GM21619 (cell line): ENCODE measurements around the gene CD83.

Experiments
- ATAC-seq: cut with Tn5 transposase; IDR thresholded peaks from one replicate; pipeline ENCODE4 v1.9.1; 2021; ENCODE audit not compliant: unreplicated experiment

Gene CD83

DNA sequence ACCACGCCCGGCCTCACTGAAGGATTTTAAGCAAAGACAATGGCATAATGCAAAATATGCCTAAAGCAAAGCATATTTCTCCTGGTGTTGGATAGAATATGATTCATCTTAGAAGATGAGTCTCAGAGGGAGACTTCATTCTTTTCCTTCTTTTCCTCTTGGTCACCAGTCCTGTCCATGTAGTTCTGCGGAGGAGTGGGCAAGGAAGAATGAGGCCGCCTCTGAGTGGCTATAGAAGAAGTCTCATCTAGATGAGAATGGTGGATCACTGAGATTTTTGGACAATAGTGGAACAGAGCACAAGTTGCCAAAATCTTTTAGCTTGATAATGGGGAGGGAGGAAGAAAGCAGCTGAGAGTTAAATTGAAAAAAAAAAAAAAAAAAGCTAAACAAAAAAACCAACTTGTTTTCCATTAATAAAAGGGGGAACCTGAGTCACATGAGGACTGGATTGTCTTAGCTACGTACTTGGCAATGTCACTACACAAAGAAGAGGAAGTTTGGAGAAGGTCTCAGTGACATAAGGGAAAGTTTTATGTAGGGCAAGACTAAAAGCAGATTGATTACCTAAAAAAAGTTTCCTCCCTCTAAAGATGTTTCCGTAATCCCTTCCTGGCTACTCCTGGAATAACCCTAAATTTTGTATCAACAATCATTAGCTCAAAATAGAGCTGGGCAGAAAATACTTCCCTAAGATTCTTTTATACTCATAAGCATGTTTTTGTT lies 6.0 kb downstream of the CD83 start:
- ATAC-seq: no peak

DNA sequence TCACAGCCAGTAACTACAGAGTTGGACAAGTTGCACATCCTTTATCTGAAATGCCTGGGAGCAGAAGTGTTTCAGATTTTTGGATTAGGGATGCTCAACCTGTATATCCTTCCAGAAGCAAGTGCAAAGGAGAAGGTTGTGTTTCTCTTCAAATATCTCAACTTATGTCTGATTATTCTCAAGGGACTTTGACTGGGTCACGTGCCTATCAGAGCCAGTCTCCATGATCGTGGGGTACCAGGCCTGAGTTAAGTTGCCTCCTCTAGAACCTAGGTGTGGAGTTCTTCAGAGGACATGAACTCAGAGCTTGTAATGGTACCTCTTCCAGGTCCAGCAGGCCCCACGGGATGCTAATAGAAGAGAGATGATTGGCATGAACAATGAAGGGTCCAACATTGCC lies 7.8 kb downstream of the CD83 start:
- ATAC-seq: no peak

DNA sequence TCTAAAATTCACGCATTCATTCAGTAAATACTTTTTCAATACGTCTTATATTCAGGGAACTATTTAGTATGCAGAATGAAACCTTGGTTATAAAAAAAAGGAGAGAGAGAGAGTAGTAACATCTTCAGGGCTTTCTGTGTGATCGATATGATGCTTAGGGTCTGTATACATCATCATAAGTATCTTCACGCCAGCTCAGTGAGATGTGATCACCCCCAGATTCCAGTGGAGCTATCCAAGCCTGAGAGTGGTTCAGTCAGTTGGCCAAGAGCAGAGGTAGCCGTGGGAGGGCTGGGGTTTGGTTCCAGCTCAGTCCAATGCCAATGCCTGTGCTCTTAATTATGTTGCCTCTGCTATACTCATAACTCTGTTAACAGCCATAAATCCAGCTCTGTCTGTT lies 8.6 kb downstream of the CD83 start:
- no peak for ATAC-seq

DNA sequence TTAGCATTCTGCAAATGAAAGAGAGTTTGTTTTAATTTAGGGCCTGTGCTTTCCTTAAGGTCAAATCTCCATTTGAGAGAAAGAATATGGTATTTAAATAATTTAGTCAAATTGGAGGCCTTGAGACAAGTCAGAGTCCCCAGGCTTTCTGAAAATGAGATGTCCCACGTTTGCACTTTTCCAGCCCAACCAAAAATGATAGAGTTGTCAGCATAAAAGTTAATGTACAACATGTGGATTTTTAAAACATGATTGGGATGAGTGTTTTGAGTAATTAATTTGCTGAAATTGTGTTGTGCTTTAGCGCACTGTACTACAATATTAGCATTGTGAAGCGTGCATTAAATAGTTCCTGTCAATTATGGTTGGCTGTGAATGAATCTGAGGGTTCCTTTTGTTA lies 10.0 kb downstream of the CD83 start:
- ATAC-seq: no peak

DNA sequence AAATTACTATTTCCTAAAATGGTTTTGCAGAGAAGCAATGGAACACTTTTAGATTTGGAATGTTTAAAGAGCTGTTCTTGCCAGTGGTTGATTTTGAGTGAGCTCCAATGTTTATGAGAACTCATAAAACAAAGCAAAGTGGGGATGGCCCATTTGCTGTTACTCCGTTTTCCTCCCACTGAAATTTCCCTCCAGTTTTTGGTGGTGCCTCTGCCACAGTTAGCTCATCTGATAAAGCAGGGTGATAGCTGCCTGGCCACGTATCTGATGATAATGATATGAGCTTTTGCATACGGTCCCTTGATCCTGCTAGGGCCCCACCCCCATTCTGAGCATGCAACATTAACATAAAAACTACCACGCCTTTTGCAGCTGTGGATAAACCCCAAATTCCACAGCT lies 10.4 kb downstream of the CD83 start:
- no peak for ATAC-seq

DNA sequence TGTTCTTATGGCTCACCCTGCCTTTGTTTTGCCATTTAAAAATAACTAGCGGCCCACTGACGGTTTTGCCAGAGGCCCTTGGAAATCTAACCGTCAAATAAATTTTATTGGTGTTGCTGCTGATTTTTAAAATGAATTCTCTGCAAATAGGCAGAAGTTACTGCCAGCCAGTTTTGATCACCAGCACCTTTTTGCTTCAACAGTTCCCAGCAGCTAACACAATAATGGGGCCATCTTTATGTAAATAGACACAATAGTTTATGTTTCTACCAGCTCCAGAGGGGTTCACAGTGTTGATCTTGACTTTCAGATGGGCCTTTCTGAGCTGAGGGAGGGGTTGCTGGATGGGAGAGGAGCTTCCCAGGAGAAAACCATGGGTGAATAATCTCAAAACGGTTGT lies 11.2 kb downstream of the CD83 start:
- ATAC-seq: no peak

DNA sequence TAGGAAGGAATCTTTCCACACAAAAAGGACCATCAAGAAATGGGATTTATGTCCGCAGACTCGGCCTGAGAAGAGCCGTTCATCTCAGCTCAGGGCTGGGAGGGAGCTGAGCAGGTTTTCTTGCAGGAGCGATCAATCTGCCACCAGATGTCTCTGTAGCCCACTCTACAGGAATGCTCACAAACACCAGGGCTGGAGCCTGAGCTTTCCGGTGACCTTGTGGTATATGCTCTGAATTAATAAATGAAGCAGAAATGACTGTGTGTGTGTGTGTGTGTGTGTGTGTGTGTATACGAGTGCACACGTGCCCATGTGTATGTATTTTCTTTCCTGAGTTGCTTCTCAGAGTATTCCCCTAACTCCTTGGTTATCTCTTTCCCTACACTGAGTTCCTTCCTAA lies 12.0 kb downstream of the CD83 start:
- ATAC-seq: no peak

DNA sequence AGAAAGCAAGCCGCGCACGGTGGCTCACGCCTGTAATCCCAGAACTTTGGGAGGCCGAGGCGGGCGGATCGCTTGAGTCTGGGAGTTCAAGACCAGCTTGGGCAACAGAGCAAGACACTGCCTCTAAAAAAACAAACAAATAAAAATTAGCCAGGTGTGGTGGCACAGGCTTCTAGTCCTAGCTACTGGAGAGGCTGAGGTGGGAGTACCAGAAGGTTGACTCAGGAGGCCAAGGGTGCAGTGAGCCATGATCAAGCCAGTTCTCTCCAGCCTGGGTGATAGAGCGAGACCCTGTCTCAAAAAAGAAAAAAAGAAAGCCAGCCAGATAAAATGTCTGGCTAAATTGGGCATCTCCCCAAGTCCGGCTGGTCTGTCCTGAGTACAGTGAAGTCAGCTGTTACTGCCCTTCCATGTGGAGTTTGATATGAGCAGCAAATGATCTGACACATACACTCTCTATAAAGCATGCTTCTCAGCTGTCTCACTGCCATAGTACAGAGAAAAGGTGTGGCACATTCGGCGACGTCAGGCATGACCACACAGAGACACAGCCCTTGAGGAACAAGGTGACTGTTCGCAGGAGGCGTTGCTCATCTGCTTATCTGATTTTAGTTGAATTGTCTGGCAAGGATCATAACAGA lies 13.0 kb downstream of the CD83 start:
- no peak for ATAC-seq

DNA sequence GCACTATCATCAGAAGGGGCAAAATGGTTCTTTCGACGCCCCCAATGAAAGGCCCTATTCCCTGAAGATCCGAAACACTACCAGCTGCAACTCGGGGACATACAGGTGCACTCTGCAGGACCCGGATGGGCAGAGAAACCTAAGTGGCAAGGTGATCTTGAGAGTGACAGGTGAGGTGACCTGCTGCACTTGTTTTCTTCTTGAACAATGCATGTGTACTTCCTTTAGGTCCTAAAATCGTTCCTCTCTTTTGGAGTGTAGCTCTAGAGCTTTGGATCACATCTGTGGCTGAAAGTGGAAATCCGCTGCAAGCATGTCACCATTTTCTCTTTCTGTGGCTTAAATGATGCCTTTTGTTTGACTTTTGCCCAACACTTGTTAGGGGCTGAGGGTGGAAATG lies 14.0 kb downstream of the CD83 start:
- no peak for ATAC-seq

DNA sequence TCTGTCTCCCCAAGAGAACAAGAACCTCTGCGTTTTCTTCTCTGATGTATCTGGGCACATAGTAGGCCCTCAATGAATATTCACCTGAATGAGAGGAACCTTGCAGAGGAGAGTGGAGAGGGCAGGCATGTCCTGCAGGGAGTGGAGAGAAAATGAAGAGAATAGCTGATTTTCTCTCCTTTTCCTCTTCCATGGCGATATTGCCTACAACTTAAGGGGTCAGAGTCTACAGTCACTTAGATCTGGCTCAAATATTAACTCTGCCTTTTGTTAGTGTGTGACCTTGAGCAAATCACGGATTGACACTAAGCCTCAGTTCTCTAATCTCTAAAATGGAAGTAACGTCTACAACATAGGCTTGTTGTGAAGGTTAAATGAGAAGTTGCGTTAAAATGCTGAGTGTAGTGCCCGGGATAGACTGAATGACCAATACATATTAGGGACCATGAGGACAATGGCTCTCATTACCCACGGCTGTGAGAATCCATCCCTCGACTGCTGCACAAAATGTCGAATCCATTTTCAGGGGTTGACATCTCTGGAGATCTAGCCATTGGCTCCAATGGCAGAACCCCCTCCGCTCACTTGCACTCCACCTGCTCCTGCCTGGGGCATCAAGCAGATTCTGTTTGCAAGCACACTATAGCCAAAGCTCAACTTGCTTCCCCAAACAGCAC lies 14.8 kb downstream of the CD83 start:
- ATAC-seq: no peak

DNA sequence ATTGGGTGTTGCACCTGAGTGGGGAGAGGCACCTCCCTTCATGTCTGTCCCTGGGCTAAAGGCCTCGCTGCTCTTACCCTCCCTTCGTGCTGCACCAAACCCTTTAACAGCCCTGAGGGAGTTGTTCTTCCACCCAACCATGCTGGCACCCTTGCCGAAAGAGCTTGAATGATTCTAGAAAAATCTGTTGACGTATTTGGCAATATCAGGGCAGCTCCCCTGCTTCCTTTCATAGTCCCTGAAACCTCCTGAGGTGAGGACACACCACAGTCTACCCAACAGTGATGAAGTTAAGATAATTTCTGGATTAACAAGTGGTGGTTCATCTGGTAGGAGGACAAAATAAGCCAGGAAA lies 15.3 kb downstream of the CD83 start:
- no peak for ATAC-seq

DNA sequence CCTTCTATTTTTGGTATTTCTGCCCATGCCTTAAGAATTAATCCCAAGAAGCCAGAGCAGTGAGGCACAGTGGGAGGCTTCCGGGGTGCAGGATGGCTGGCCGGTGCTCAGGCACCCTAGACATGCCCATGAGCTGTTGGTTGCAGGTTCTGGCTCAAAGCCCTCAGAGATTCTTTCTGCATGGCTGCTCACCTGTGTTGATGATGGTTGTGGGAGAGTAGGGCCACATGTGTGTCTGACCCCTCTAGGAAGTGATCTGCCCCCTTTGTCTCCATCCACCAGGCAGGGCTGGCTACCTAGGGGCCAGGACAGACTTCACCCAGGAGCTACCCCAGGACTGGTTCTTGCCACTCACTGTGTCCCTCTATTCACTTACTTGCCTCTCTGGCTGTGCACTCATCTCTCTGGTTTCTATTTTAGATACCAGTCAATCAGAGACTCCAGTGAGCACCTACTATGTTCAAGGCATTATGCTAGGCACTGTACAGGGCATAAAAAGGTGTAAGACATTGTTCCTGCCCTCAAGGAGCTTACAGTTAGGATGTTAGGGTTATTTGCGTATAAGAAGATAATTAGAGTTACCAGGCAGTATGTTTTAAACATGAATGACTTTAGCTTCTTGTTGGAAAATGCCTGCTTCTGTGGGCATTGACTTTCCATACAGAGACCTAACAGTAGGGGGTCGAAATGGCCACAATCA lies 16.8 kb downstream of the CD83 start:
- peak; percentile 48 for ATAC-seq

DNA sequence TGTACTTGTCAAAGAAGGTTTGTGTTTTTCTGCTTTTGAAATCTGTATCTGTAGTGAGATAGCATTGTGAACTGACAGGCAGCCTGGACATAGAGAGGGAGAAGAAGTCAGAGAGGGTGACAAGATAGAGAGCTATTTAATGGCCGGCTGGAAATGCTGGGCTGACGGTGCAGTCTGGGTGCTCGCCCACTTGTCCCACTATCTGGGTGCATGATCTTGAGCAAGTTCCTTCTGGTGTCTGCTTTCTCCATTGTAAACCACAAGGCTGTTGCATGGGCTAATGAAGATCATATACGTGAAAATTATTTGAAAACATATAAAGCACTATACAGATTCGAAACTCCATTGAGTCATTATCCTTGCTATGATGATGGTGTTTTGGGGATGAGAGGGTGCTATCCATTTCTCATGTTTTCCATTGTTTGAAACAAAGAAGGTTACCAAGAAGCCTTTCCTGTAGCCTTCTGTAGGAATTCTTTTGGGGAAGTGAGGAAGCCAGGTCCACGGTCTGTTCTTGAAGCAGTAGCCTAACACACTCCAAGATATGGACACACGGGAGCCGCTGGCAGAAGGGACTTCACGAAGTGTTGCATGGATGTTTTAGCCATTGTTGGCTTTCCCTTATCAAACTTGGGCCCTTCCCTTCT lies 18.4 kb downstream of the CD83 start:
- ATAC-seq: no peak

DNA sequence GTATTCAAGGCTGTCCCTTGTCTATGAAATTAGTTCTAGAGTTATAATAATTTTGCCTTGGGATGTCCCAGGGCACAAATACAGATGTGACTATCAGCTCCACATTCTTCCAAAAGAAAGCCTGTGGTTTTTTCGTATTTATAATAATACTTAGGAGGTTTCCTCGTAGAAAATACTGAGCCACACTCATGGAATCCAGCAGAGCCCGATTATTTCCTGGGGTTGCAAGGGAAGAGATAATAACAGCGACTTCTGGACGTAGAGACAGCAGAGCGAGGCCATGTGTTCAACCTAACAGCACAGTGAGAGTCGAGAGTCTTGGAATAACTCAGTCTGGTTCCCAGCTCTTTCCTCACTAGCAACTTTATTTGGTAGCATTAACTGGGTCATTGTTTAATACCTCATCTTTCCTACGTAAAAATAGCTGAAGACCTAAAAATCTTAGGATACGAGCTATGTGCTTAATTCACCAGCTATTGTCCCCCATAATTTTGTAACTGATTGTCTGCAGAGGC lies 21.2 kb downstream of the CD83 start:
- ATAC-seq: no peak

DNA sequence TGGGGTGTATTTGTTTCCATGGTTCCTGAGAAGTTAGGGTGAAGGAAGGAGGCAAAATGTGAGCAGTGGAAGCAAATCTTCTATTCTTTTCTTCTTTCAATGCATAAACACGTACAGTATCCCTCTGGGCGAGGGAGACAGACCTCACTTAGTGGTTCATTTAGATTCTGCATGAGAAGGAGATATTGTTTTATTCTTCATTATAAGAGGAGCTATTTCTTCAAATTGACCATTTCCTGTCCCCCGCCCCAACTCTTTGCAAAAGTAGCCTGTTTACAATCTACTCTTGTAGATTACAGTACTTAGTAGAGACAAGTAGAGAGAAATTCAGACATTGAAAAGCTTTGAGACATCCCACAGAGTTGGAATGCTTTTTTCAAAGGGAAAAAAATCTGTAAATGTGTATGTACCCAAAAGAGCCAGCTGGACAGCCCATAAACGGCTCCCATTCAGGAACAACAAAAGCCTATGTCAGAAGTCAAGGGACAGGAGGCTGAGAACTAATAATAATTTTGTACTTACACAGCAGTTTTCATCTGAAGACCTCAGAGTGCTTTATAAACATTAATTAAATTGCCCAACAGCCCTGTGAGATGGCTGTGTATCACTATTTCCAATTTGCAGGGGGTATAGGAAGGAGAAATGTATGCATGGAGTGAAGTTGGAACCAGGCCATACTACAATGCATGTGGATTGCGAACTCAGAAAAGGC lies 23.9 kb downstream of the CD83 start:
- no peak for ATAC-seq

DNA sequence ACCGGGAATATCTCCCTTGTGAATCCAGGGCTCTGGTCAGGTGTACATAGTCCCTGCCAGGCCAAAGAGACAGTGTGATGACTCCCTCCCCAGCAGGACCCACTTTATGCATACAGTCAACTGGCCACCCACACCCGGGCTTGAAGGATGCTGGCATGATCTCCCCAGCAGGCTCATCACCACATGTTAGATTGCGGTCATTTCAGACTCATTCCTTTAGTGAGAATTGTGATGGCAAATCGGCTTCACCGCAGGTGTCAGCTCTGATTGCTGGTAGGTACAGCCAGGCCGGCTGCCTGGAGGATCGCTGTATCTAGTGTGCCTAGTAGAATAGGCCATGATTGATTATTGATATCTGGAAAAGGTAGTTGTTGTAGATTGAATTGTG lies 24.5 kb downstream of the CD83 start:
- no peak for ATAC-seq

DNA sequence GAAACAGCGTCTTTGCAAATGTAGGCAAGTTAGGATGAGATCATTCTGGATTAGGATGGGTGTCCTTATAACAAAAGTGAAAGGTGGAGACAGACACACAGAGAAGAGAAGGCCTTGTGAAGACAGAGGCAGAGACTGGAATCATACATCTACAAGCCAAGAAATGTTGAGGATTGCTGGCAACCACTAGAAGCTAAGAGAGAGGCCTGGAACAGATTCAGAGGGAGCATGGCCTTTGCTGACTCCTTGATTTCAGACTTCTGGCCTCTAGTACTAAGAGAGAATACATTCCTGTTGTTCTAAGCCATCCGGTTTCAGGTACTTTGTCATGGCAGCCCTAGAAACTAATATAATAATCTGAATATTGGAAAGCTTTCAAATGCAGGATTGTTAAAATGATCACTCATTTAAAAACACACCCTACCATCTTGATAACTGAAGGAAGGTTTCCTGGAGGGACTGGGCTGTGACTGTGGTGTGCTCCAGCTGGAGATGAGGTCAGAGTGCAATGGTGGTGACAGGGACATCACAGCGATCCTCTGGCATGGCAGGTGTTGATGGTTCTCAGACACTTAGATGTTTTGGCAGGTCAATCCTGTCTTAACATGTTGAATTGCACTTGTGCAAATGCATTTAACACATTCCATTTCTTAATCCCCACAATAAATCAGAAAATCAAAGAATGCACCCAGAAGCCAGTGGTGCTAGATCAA lies 25.1 kb downstream of the CD83 start:
- no peak for ATAC-seq

DNA sequence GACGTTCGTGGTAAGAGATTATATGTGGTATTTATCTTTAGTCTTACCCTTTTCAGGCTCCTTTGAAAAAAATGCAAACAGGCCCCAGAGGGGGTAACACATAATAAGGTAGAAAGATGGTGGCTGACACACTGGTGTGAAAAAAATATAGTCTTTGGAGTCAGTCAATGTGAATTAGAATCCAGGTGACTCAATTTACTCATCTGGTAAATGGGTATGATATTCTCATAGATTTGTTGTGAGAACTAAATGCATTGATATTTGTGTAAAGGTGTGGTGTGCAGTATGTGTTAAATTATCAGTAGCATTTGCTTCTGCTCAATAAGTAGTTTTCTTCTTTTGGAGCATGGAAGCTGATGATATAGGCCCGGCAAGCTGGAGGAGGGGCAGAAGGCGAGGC lies 25.7 kb downstream of the CD83 start:
- no peak for ATAC-seq

DNA sequence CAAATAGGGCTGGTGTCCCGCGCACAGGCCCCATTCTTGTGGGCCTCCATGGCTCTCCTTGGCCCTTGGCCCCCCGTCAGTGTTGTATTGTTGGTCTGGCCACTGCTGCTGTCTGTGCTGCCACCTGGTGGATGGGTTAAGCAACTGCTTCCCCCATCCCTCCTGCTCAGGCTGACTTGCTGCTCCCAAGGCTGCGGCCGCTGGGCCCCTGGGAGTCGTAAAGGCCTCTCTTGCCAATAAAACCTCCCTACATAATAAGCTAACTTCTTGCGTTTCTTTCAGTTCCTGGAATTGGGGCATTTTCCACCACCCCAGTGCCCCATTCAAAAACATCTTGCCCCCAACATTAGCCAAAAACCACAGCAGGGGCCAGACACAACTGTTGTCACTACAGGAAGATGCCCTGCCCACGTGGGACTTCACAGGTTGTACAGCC lies 27.1 kb downstream of the CD83 start:
- ATAC-seq: peak; percentile 78
